HG03469 (cell line): ENCODE measurements around the gene SPNS3.

Experiments used
- ATAC-seq: cut with Tn5 transposase; IDR thresholded peaks from one replicate; pipeline ENCODE4 v1.9.1; 2021; ENCODE audit warnings: mild to moderate bottlenecking, moderate library complexity, moderate number of reproducible peaks; ENCODE audit not compliant: unreplicated experiment

Gene SPNS3

GRCh38 chr17:4426499-4427208 lies 7.1 kb upstream of the SPNS3 start:
- ATAC-seq, result no peak

- no peak for ATAC-seq
These were observed 6.2 kb upstream of the SPNS3 start for GRCh38 chr17:4427505-4427904.

GRCh38 chr17:4436381-4436780 lies 2.6 kb downstream of the SPNS3 start:
- ATAC-seq, result no peak

- ATAC-seq, result no peak
These were observed 3.1 kb downstream of the SPNS3 start for GRCh38 chr17:4436846-4437245.

- ATAC-seq, result no peak
These were observed 4.6 kb downstream of the SPNS3 start for GRCh38 chr17:4438162-4438944.

- no peak for ATAC-seq
These were observed 6.3 kb downstream of the SPNS3 start for GRCh38 chr17:4440021-4440420.

GRCh38 chr17:4440690-4441686 lies 7.2 kb downstream of the SPNS3 start:
- ATAC-seq, result no peak

GRCh38 chr17:4442582-4442981 lies 8.8 kb downstream of the SPNS3 start:
- ATAC-seq, result no peak

GRCh38 chr17:4443476-4443875 lies 9.7 kb downstream of the SPNS3 start:
- ATAC-seq, result no peak

GRCh38 chr17:4444782-4445473 lies 11.2 kb downstream of the SPNS3 start:
- no peak for ATAC-seq

GRCh38 chr17:4445731-4446130 lies 12.0 kb downstream of the SPNS3 start:
- ATAC-seq, result no peak

- no peak for ATAC-seq
These were observed 12.8 kb downstream of the SPNS3 start for GRCh38 chr17:4446326-4447071.

GRCh38 chr17:4448197-4448980 lies 14.6 kb downstream of the SPNS3 start:
- no peak for ATAC-seq

- no peak for ATAC-seq
These were observed 16.0 kb downstream of the SPNS3 start for GRCh38 chr17:4449736-4450135.

GRCh38 chr17:4450710-4451316 lies 17.1 kb downstream of the SPNS3 start:
- ATAC-seq, result no peak

GRCh38 chr17:4453812-4454591 lies 20.3 kb downstream of the SPNS3 start:
- no peak for ATAC-seq

GRCh38 chr17:4460661-4461060 lies 26.9 kb downstream of the SPNS3 start:
- no peak for ATAC-seq
